HG03521 (cell line): ENCODE measurements around the gene HIGD2A.

ENCODE experiments used
- ATAC-seq: cut with Tn5 transposase; IDR thresholded peaks from one replicate; pipeline ENCODE4 v1.9.1; 2021; ENCODE audit warnings: mild to moderate bottlenecking, moderate library complexity; ENCODE audit not compliant: unreplicated experiment

HIGD2A gene, protein sequence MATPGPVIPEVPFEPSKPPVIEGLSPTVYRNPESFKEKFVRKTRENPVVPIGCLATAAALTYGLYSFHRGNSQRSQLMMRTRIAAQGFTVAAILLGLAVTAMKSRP

DNA sequence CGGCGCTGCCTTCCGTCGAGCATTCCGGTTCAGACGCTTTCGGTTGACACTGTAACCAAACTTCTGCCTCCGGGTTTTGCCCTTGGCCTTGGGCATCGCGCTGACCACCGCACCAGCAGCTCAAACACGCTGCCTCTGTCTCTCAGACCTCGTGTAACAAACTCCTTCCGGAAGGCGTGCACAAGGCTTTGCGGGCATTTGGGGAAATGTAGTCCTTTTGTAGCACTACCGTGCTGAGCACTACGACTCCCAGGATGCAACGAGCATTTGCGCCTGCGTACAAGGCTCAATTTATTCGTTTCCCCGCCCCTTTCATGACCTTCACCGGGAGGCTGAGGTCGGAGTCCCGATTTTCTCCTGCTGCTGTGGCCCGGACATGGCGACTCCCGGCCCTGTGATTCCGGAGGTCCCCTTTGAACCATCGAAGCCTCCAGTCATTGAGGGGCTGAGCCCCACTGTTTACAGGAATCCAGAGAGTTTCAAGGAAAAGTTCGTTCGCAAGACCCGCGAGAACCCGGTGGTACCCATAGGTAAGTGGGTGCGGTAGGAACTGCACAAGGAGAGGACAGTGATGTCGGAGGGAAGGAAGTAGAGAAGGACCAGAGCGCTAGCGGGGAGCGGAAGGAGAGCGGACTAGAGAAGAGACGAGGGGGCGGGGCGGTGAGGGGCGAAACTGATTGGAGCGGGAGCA, at the start of gene HIGD2A, which contains the start of gene NOP16:
Gene HIGD2A, plus strand, starts transcription at position 308 of the 691 bp plus-strand sequence. Its CDS starts 69 bp downstream, at position 377.
Gene NOP16, minus strand, starts transcription at position 155 of the 691 bp plus-strand sequence. Its CDS starts 59 bp downstream, at position 96.
- peak; percentile 85 for ATAC-seq

DNA sequence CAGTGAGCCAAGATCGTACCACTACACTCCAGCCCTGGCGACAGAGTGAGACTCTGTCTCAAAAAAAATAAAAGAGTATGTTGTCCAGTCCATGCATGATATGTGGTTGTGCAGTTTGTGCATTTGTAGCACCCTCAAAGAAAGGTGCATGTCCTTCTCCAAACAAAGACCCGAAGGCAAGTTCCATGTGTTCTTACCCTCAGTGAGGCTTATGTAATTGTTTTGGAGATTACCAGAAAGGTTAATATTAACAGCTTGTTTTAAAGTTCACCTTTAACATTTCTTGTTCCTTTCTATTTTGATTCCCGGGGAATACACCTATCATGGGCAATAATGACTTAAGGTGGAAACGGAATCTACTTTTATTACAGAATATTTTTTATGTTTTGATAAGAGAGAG, 49.2 kb upstream of the HIGD2A start:
- ATAC-seq = no peak

DNA sequence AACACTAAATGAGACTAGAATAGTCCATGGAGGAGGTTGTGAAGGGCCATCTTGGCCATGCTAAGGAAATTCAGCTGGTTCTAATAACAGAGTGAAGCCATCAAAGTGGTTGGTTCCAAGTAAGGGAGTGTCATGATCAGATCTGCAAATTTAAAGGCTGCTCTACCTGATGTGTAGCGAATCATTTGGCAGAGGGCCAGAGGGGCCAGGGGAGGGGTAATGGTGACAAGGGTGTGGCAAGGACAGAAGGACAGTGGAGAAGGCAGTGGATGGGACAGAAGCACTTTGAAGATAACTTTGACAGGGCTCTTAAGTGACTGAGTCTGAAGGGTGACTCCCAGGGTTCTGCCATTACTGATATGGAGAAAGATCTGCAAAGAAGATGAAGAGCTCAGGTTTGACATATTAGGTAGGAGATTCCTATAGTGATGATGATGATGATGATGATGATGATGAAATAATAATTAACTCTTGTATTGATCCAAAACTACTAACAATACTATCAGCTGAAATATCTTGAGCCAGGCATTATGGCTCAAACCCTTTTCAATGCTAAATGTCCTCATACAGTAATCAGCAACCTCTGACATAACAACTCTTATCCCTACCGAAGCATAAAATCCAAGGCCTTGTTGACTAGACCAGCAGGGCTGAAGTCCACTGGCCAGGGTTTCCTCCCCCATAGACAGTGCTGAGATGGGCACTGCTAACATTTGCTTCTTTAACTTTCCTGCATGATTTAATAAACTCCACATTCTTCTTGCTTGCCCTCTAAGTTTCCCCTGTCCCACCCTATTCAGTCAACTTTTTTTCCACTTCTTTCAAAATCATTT, 47.0 kb upstream of the HIGD2A start:
- ATAC-seq = no peak

DNA sequence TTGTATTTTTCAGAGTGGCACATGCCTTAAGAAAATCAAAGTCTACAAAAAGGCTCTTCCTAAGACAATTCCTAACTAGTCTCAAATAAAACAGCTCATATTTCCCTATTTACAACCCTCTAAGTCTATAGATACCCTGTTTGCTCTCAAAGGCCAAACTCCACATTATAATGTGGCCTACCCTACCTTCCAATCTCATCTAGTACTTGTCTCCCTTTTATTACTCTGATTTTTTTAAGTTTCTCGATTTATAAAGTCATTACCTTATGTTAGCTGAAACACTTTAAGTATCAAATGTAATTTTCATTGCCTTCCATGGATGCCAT, 46.4 kb upstream of the HIGD2A start:
- ATAC-seq = no peak

DNA sequence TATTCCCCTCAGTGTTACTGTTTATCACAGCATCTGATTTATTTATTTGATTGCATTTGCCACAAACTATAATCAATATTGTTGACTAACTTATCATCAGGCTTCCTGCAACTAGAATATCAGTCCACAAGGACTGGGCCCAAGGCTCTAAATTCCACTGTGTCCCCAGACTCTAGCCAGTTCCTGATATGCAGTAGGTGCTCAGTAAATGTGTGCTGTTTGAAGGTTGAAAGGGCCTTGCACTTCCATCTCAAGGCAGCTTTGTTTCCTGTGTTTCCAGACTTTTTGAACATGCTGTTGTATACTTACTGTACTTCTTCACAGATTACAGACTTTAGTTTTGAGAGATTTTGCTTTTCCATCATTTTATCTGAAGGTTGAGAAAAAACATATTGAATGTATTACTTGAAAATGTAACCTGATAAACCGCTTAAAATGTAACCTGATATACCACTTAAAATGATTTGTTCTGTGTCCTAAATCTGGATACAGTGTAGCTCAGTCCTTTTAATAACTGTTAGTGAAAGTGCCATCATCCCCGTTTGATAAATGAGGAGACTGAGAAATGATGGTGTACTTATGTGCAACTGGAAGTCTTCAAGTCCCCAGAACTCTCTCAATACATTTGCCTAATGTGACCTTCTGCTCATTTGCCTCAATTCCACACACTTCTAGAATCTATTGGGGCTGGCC, 45.6 kb upstream of the HIGD2A start:
- ATAC-seq = no peak

DNA sequence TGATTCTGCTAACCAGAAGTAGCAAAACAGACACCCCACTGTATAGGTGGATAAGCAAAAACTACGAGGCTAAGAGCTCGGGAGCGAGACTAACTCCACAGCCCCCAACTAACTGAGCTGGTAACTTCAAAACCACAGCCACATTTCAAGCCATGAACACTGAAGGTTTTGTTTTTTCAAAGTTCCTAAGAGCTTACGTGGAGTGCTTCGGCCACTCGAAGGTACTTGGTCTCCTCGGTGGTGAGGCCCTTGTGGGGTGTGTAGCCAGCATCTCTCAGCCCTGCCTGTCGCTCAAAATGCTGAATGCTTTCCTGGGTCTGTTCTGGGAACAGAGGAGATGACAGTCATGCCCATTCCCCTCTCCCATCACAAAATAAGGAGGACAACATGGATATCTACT, 38.1 kb upstream of the HIGD2A start:
- ATAC-seq = no peak

DNA sequence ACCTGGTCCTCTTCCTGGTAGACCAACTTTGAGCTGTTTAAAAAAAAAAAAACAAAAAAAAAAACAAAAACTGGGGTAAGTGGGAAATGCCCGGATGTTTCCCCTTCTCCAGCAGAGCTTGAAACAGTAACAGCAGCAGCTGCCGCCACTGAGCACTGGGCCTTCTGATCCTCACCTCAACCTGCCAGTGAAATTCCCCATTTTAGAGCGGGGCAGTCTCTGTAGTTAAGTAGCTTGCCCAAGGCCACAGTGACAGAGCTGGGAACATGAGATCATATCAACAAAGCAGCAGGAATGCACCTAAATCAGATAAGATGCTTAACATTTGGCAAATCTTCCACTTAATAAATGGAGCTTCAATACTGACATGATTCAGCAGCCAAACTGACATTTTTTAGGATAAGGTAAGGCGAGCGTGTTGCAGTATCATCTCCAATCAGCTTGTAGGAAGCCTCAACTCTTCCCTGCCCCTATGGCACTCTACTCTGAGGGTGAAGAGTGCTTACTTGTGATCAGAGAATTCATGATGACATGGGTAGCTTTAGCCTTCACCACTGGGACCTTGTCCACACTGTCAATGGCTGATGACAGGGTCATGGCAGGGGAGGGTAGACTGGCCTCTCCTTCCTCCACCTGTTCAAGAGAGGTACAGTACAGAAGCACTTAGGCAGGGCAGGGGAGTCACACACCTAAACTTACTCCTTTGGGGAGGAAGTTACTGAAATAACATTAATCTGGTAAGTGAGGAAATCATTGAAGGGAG, 36.3 kb upstream of the HIGD2A start:
- no peak for ATAC-seq

DNA sequence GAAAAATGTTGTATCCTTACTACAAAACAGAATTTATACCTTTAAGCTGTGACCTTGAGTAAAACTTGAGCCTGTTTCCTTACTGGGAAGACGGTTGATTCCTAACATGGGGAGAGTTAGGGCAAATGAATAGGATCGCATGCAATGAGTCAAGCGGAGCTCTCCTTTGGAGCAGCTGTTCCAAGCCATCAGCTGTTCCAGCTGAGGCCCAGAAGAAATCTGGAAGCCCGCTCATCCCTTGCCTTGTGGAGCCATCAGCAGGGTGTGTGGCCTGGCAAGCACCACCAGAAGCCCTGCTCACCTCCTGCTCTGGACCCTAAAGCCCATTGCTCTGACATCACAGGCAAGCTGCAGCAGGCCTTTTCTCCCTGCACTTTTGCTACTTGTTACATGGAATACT, 35.0 kb upstream of the HIGD2A start:
- no peak for ATAC-seq

DNA sequence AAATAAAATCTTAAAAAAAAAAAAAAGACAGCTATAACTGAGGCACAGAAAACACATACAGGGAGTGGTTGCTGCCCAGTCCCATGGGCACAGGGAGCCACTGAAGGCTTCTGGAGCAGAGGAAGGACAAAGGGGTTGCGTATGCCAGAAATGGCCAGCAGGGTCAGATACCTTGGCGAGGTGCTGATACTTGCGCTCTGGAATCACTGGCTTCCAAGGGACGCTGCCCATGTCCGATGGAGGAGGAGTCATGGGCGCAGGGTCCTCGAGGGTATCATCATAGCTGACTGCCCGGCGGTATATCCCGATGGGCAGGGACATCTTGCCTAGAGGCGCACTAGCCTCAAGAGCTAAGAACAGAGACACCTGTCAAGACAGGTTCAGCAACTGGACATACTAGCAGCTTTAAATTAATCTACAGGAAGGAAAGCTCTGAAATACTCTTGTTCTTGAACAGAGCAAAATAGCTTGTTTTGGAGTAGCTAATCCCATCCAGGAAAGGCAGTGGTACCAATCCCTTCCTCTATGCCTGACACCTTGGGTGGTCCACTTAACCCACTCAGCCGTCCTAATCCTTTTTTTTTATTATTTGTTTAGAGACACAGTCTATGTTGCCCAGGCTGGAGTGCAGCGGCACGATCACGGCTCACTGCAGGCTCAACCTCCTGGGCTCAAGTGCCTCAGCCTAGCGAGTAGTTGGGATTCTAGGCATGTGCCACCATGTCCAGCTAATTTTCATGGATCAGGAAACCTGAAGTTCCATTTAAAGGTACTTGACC, 33.0 kb upstream of the HIGD2A start:
- ATAC-seq = no peak

DNA sequence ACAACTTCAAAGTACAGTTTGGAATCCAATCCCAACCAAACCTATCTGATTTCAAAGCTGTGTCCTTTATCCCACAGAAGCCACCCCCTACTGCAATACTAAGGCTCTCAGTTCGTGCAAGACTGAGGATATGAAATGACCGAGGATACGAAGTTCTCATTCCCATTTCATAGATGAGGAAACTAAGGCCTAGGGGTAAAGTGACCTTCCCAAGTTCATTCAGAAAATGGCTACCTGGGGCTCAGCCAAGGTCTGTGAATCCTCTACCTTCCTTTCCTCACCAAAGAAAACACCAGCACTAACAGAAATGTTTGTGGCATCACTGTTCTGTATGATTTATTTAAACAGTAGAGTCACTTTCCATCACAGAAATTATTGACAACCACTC, 32.4 kb upstream of the HIGD2A start:
- ATAC-seq = no peak

DNA sequence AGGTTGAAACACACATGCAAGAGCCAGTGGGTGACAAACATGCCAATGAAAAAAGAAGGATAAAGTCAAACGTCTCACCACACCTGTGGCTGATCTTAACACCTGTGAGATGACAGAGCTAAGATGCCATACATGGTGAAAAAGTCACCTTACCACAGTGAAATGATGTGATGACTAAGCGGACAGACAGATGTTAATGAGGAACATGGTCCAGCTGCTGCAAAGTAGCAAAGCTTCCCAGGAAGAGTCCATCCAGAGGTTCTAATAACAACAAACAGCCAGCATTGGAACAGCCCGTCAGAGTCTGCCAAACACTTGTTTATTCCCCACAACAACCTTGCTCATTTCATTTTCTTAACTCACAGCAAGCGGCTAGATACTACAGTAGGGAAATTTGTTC, 28.9 kb upstream of the HIGD2A start:
- no peak for ATAC-seq

DNA sequence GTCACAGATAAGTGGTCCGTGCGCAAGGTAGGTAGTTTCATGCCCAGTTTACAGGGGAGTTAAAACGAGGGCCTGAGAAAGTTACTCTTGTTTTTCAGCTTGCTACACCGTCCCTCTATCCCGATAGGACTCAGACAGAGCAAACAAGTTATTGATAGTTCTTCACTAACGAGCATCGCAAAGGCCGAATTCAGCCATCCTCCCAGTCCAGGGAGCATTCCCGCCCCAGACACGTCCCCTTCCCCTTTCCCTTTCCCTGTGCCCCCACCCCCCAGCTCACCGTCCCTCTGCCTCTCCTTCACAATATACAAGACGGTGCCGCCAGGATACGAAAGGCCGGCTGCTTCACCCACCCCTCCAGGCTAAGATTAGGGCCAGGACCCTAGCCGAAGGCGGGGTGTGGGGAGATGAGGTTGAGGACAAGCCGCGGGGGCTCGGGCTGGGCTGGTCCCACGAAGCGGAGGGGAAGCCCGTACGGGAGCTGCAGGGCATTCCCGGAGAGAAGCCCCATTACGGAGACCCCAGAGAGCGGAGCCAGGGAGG, 27.6 kb upstream of the HIGD2A start:
- peak; percentile 12 for ATAC-seq

DNA sequence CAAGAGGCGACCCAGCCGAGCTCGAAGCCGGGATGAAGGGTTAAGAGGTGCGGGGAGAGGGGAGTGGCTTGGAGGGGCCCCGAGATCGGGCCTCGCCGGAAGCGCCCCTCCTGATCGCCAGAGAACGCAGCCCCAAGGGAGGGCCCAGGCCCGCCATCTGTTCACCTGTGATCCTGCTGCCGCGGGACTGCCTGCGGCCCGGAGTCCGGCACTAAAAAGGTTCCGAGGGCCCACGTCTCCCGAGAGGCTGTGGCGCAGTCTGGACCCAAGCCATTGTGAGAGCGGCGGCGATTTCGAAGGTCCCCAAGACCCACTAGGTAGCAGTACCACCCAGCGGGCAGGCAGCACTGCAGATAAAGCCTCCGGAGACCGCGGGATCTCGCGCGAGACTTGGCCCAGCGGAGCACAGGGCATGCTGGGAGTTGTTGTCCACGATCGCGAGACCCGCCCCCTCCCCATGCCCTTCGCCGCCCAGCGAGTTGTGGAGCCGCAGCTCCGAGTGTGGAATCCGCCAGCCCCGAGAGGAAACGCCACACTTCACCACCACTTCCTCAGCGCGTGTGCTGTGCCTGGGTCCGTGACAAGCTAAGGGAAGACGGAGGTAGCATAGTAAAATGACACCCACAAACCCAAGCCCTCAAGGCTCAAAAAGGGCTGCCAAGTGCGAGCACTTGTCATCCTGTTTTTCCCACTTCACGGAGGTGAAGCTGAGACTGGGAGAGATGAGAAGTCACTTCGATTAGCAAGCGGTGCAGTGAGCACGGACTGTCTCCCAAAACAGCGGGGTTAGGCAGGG, 26.9 kb upstream of the HIGD2A start, which contains the start of gene KIAA1191:
Gene KIAA1191, minus strand, starts transcription at position 328 of the 796 bp plus-strand sequence. CDS start 2,256 bp downstream, outside the sequence.
- ATAC-seq = peak; percentile 89

DNA sequence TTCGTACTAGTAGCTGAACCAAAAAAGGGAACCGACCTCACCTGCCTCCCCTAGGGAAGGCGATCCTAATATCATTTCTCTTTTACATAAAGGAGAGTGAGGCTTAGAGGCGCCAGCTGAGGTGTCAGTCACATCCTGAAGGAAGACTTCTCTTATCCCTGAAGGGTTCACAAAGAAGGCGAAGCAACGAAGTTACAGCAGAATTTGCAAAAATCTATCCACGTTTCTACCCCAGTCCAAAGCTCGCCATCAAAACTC, 26.4 kb upstream of the HIGD2A start:
- ATAC-seq = peak; percentile 4

DNA sequence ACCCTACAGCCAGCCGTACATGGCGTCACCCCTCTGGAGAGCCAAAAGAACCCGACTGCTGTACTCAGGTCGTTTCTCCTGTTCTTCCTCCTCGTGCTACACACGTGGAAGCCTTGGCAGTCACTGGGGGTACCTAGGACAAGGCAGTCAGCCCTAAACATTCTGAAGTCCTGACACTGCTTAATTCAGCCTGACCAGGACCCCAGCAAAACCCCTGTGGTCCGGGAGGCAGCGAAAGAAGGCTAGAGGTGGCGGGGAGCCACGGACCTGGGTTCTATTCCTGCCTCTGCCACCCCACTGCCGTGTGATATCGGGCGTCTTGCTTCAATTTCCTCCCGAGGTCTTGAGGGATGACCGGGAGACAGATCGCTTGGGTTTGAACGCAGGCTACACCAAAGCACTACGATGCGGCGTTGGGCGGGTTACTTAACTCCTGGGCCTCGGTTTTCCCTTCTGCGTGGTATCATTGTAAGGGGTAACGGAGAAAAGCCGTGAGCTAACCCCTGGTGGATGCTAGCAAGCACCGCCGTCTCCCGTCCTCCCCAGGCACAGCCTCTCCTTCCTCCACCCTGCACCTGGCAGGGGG, 23.7 kb upstream of the HIGD2A start:
- no peak for ATAC-seq

DNA sequence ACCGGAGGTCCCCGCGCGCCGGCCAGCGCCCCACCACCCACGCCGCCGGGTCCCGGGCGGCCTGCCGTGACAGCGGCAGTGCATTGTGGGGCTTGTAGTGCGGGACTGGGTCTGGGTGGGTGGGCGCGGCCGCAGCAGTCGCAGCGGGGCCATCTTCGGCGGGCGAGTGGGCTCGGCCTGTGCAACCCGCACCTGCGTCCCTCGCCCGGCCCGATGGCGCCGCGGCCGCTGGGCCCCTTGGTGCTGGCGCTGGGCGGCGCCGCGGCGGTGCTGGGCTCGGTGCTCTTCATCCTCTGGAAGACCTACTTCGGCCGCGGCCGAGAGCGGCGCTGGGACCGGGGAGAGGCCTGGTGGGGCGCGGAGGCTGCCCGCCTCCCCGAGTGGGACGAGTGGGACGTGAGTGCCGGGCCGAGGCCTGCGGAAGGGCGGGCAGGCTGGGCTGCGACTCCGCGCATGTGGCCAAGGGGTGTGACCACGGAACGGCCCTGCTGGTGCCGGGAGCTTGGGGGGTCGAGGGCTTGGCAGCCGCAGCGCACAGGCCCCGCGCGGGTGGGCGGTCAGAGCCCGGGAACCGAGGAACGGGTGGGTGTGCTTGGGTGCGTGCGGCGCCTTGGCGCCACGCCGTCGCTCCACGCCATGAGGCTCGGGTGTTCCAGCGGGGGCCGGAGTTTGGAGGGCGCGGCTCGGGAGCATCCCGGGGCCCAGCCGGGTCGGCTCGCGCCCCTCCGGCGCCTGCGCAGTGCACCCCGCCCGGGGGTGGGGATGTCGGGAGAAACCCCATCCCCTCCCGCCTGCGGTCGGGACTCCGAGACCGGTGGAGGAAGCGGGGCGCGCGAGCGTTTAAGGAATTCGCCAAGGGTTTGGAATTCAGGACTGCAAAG, 23.0 kb upstream of the HIGD2A start, which contains the start of gene ARL10:
Gene ARL10, plus strand, starts transcription at position 137 of the 881 bp plus-strand sequence. Its CDS starts 77 bp downstream, at position 214.
- ATAC-seq = peak; percentile 20

DNA sequence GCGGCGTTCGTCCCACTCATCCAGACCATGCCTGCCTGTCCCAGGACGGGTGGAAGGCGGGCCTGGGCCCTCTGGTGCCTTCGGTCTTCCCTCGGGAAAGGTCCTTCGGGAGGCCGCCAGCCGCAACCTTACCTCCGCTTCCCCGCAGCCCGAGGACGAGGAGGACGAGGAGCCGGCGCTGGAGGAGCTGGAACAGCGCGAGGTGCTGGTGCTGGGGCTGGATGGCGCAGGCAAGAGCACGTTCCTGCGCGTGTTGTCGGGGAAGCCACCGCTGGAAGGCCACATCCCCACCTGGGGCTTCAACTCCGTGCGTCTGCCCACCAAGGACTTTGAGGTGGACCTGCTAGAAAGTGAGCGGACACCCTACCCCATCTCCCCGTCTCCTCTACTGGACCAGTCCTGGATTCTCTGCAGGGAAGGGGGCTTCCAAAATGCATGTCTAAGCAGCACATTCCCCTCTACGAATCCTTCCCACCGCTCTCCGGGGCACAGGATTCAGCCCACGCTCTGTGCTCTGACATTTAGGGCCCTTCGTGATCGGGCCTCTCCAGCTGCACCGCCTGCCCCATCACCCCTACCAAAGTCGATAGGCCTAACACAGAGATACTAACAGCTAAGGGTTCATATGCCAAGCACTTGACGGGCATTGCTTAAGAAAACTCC, 22.2 kb upstream of the HIGD2A start:
- ATAC-seq = no peak
